Stimulated activated effector memory CD8-positive, alpha-beta T cell treated with anti-CD3 and anti-CD28 coated beads, Interleukin-12 subunit alpha, Interleukin-12 subunit beta, amount 100 ng/mL, for 72 hours (primary cell): ENCODE results near the gene EZH2.
A peak's percentile ranks its signal among the peaks of the same experiment; 100 is the strongest.

Experiments
- ATAC-seq: fragments of 150-1000 bp; cut with Tn5 transposase; 2 replicates; pipeline ENCODE4 v1.10.0; 2021
- DNase-seq, 2 donors: peaks; one replicate each; pipeline ENCODE4 v3.0.0; 2021 to 2022; ENCODE audit warnings: low spot score in 2 of 2
- H3K27ac Mint-ChIP-seq: one replicate; pipeline ENCODE4 v1.8.0; 2022; ENCODE audit warnings: mild to moderate bottlenecking, mixed read lengths
- H3K36me3 Mint-ChIP-seq: one replicate; pipeline ENCODE4 v1.8.0; 2022; ENCODE audit warnings: mild to moderate bottlenecking, mixed read lengths
- H3K4me1 Mint-ChIP-seq: one replicate; pipeline ENCODE4 v1.8.0; 2022; ENCODE audit warnings: mixed read lengths
- H3K4me3 Mint-ChIP-seq: one replicate; pipeline ENCODE4 v1.8.0; 2022; ENCODE audit warnings: mild to moderate bottlenecking, mixed read lengths
- H3K9me3 Mint-ChIP-seq: one replicate; pipeline ENCODE4 v1.8.0; 2022; ENCODE audit warnings: mixed read lengths

Gene EZH2

GRCh38 chr7:148912151-148912550 lies 28.1 kb upstream of the EZH2 start:
- Mint-ChIP-seq H3K4me3 (peak overlapping the region; percentile 58), H3K36me3 (peaks cover 18% of the 10 kb centered on the region), H3K4me1 (peaks cover 37% of the 10 kb centered on the region), H3K27ac (peak overlapping the region; percentile 89), H3K9me3 (no peaks in the 10 kb centered on the region)
- ATAC-seq = no peak
- DNase-seq = no peak

GRCh38 chr7:148911626-148912025 lies 27.5 kb upstream of the EZH2 start:
- Mint-ChIP-seq H3K27ac (no peak overlapping the region), H3K4me3 (no peak overlapping the region), H3K36me3 (peaks cover 18% of the 10 kb centered on the region), H3K4me1 (peaks cover 37% of the 10 kb centered on the region), H3K9me3 (no peaks in the 10 kb centered on the region)
- DNase-seq (no peak), ATAC-seq (no peak)

- H3K4me1 Mint-ChIP-seq = peaks cover 27% of the 10 kb centered on the region
These were observed 25.5 kb upstream of the EZH2 start for GRCh38 chr7:148909568-148909967.

GRCh38 chr7:148906707-148907498 lies 22.8 kb upstream of the EZH2 start:
- no peak for ATAC-seq
- Mint-ChIP-seq H3K36me3 (no peaks in the 10 kb centered on the region), H3K9me3 (no peaks in the 10 kb centered on the region), H3K27ac (no peak overlapping the region), H3K4me3 (no peak overlapping the region), H3K4me1 (peaks cover under 1% of the 10 kb centered on the region)
- no peak for DNase-seq

More at GRCh38 chr7:148909568-148909967, 25.5 kb upstream of the EZH2 start:
- no peak for ATAC-seq
- no peak overlapping the region for H3K27ac Mint-ChIP-seq
- H3K9me3 Mint-ChIP-seq = no peaks in the 10 kb centered on the region
- no peak overlapping the region for H3K4me3 Mint-ChIP-seq
- peaks cover 17% of the 10 kb centered on the region for H3K36me3 Mint-ChIP-seq
- DNase-seq = no peak

GRCh38 chr7:148905093-148905666 lies 21.1 kb upstream of the EZH2 start:
- ATAC-seq (no peak), DNase-seq (no peak)
- no peak overlapping the region for H3K27ac Mint-ChIP-seq
- no peaks in the 10 kb centered on the region for H3K9me3 Mint-ChIP-seq
- no peaks in the 10 kb centered on the region for H3K4me1 Mint-ChIP-seq
- H3K4me3 Mint-ChIP-seq = no peak overlapping the region
- no peaks in the 10 kb centered on the region for H3K36me3 Mint-ChIP-seq

- H3K4me3 Mint-ChIP-seq = no peak overlapping the region
- H3K4me1 Mint-ChIP-seq = no peaks in the 10 kb centered on the region
- no peaks in the 10 kb centered on the region for H3K36me3 Mint-ChIP-seq
- H3K9me3 Mint-ChIP-seq = no peaks in the 10 kb centered on the region
- H3K27ac Mint-ChIP-seq = no peak overlapping the region
- DNase-seq (no peak), ATAC-seq (no peak)
These were observed 19.4 kb upstream of the EZH2 start for GRCh38 chr7:148903504-148903903.

- no peaks in the 10 kb centered on the region for H3K4me1 Mint-ChIP-seq
- no peaks in the 10 kb centered on the region for H3K9me3 Mint-ChIP-seq
- no peak for ATAC-seq
- H3K36me3 Mint-ChIP-seq = no peaks in the 10 kb centered on the region
- H3K4me3 Mint-ChIP-seq = no peak overlapping the region
- no peak for DNase-seq
- H3K27ac Mint-ChIP-seq = no peak overlapping the region
These were observed 17.1 kb upstream of the EZH2 start for GRCh38 chr7:148901178-148901577.

- no peak for ATAC-seq
- DNase-seq = no peak
- Mint-ChIP-seq H3K9me3 (no peaks in the 10 kb centered on the region), H3K36me3 (no peaks in the 10 kb centered on the region), H3K4me1 (no peaks in the 10 kb centered on the region), H3K27ac (no peak overlapping the region), H3K4me3 (no peak overlapping the region)
These were observed 14.9 kb upstream of the EZH2 start for GRCh38 chr7:148898845-148899484.

GRCh38 chr7:148894591-148894990 lies 10.5 kb upstream of the EZH2 start:
- no peak for DNase-seq
- Mint-ChIP-seq H3K4me3 (no peak overlapping the region), H3K36me3 (no peaks in the 10 kb centered on the region), H3K9me3 (no peaks in the 10 kb centered on the region), H3K4me1 (peaks cover 5% of the 10 kb centered on the region), H3K27ac (no peak overlapping the region)
- no peak for ATAC-seq

GRCh38 chr7:148893071-148893470 lies 9.0 kb upstream of the EZH2 start:
- no peak overlapping the region for H3K4me3 Mint-ChIP-seq
- H3K36me3 Mint-ChIP-seq = no peaks in the 10 kb centered on the region
- no peak overlapping the region for H3K27ac Mint-ChIP-seq
- peaks cover 5% of the 10 kb centered on the region for H3K4me1 Mint-ChIP-seq
- ATAC-seq (no peak), DNase-seq (no peak)
- no peaks in the 10 kb centered on the region for H3K9me3 Mint-ChIP-seq

- ATAC-seq = no peak
- H3K9me3 Mint-ChIP-seq = no peaks in the 10 kb centered on the region
- H3K27ac Mint-ChIP-seq = no peak overlapping the region
- H3K36me3 Mint-ChIP-seq = peaks cover 26% of the 10 kb centered on the region
- no peak overlapping the region for H3K4me3 Mint-ChIP-seq
- DNase-seq = no peak
- peaks cover 11% of the 10 kb centered on the region for H3K4me1 Mint-ChIP-seq
These were observed 4.2 kb upstream of the EZH2 start for GRCh38 chr7:148888300-148888699.

- Mint-ChIP-seq H3K9me3 (no peaks in the 10 kb centered on the region), H3K27ac (no peak overlapping the region), H3K4me1 (peaks cover 11% of the 10 kb centered on the region), H3K4me3 (no peak overlapping the region), H3K36me3 (peaks cover 32% of the 10 kb centered on the region)
- ATAC-seq (no peak), DNase-seq (no peak)
These were observed 2.8 kb upstream of the EZH2 start for GRCh38 chr7:148886844-148887243.

- DNase-seq = peak; percentile 88 to 95
- Mint-ChIP-seq H3K9me3 (no peaks in the 10 kb centered on the region), H3K36me3 (peaks cover 37% of the 10 kb centered on the region), H3K27ac (peak overlapping the region; percentile 98), H3K4me1 (peaks cover 13% of the 10 kb centered on the region), H3K4me3 (peak overlapping the region; percentile 85)
- peak; percentile 96 for ATAC-seq
These were observed 370 bp upstream of the EZH2 start for GRCh38 chr7:148884299-148885022.

- H3K27ac Mint-ChIP-seq = peak overlapping the region; percentile 98
- DNase-seq (peak; percentile 34 to 77), ATAC-seq (peak; percentile 29)
- peak overlapping the region; percentile 85 for H3K4me3 Mint-ChIP-seq
- peaks cover 13% of the 10 kb centered on the region for H3K4me1 Mint-ChIP-seq
- H3K9me3 Mint-ChIP-seq = no peaks in the 10 kb centered on the region
- peaks cover 37% of the 10 kb centered on the region for H3K36me3 Mint-ChIP-seq
These were observed 634 bp downstream of the EZH2 start for GRCh38 chr7:148883266-148884048.

- H3K4me3 Mint-ChIP-seq = peak overlapping the region; percentile 85
- ATAC-seq (no peak), DNase-seq (peak in 1 of 2 donors; percentile 3)
- H3K36me3 Mint-ChIP-seq = peaks cover 37% of the 10 kb centered on the region
- H3K27ac Mint-ChIP-seq = peak overlapping the region; percentile 95
- H3K4me1 Mint-ChIP-seq = peaks cover 14% of the 10 kb centered on the region
- H3K9me3 Mint-ChIP-seq = no peaks in the 10 kb centered on the region
These were observed 1.2 kb downstream of the EZH2 start for GRCh38 chr7:148882841-148883265.
